GM20431 (cell line): ENCODE data around the gene TFEB.
"Not testable (repeated sequence)": the region's sequence is repeated elsewhere in the genome, so short reads cannot be mapped to it uniquely, and the experiment has no call there.

Source experiments
- in situ Hi-C: fragments of 300-500 bp; cut with MseI, MboI; formaldehyde crosslinking; loops from one replicate; pipeline ENCODE4 v1.15.0; 2020; ENCODE audit warnings: low sequenced_read_pairs; ENCODE audit not compliant: unreplicated experiment

TFEB gene

GRCh38 chr6:41767112-41767833 is 31.9 kb upstream of the TFEB start:
- in situ Hi-C loops: no loop called here

- in situ Hi-C loops: not testable (repeated sequence)
Observed at GRCh38 chr6:41766043-41766664, 30.7 kb upstream of the TFEB start.

DNA sequence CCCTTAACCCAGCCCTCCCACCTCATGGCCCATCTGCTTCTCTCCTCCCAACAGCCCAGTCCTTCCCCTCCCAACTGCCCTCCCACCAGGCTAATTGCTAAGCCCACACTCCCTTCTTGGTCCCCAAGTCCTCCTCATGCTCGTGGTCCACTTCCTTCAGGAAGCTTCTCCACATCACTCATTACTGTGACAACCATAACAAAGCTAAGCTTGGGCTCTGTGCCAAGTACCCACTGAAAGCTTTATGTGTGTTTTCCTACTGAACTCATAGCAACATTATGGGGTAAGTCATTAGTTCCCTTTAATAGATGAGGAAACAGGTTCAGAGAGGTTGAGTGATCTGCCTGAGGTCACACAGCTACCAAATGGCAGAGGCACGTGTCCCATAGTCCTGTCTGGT is 28.1 kb upstream of the TFEB start:
- in situ Hi-C loops: no loop called here

DNA sequence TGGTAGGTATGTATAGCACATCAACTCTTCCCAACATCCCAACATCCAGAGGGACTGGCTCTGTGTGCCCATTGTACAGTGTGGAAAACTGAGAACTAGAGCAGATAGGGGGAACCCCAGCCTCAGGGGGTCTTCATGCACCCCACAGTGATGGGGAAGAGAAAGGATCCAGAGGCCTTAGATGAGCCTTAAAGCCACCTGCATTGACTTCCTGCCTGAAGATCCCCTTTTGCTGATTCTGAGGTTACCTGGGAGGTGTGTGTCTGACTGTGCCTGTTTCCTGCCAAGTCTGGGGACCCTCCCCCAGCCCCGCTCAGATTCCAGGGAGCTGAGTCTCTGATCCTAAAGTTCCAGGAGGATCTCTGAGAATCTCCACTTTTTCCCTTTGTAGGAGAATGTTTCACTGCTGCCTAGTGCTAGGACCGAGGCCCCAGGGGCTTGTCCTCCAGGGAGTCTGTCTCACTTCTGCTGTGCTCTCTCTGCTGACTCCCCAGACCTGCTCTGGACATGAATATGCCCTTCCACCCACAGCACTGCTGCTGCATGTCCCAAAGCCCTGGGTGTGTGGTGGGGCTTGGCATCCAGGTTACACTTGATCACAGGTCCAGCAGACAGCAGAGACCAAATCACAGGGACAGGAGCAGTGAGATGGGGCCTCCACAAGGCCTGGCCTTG is 24.6 kb upstream of the TFEB start:
- in situ Hi-C loops: no loop called here

- in situ Hi-C loops: no loop called here
Observed at GRCh38 chr6:41759106-41759904, 23.9 kb upstream of the TFEB start.

DNA sequence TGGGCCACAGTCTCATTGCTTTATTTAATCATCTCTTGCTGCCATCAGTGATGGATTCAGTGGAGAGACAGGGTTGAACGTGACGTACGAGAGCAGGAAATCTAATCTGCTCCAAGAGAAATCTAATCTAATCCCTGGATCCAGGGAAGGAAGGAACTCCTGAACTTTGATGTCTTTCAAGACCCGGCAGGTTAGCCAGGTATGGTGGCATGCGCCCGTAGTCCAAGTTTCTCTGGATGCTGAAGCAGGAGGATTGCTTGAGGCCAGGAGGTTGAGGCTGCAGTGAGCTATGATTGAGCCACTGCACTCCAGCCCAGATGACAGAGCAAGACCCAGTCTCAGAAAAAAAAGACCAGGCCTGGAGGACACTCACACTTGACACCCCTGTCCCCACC is 23.2 kb upstream of the TFEB start:
- in situ Hi-C loops: no loop called here

DNA sequence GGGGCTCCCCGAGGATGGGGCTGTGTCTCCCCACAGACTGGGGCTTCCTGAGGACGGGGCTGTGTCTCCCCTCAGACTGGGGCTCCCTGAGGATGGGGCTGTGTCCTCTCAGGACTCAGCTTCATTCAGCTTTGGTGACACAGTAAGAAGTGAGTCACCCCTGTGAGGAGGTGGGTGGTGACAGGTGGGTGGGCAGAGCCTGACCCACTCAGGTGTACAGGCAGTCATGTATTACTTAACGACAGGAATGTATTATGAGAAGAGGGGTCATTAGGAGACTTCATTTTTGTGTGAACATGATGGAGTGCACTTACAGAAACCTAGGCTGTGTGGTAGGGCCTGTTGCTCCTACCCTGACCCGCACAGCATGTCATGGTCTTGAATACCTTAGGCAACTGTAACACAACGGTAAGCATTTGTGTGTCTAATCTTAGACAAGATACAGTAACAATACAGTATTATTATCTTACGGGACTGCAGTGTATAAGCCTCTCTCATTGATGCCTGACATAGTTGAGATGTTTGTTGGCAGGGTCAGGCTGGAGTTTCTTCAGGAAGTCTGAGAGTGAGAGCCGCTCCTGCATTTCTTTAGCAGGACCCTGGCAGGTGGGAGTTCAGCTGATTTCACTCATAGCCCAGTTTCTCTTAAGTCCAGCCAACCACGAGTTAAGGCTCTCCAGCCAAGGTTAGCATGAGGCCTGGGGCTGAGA is 22.7 kb upstream of the TFEB start:
- in situ Hi-C loops: no loop called here

- in situ Hi-C loops: no loop called here
Observed at GRCh38 chr6:41757271-41757670, 21.9 kb upstream of the TFEB start.

GRCh38 chr6:41756354-41756753 is 20.9 kb upstream of the TFEB start:
- in situ Hi-C loops: no loop called here

DNA sequence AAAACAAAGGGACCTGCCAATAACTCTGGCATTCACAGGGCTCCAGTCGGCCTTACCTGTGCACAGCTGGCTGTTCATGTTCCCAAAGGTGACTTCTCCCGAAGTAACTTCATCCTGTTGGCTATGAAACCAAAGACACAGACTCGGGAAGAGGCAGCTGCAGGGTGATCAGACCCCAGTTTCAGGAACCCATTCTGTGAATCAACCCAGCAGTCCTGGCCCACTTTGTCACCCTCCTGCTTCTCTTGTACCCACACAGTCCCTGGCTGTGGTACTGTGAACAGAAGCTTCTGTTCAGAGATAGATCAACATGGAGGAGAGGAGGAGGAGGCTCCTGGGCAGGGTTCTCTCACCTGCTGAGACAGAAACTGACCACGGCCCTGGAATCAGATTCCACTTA is 20.5 kb upstream of the TFEB start:
- in situ Hi-C loops: no loop called here

- in situ Hi-C loops: no loop called here
Observed at GRCh38 chr6:41750374-41750773, 15.0 kb upstream of the TFEB start.

DNA sequence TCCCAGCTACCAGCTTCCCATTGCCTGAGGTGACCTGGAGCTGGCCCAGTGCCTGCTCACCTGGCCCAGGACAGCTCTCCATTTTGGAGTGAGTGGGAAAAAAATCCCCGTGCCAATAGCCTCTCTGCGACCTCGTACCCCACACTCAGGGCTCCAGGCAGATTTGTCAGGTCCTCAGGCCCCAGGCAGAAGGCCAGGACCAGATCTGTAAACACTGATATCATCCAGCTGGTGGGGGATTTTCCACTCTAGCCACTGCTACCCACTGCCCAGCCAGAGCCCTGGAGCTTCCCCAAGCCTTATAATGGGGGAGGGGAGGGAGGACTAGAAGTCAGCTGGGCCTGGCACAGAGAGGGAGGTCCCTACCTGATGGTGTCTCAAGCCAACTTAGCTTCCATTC is 13.1 kb upstream of the TFEB start:
- in situ Hi-C loops: no loop called here

DNA sequence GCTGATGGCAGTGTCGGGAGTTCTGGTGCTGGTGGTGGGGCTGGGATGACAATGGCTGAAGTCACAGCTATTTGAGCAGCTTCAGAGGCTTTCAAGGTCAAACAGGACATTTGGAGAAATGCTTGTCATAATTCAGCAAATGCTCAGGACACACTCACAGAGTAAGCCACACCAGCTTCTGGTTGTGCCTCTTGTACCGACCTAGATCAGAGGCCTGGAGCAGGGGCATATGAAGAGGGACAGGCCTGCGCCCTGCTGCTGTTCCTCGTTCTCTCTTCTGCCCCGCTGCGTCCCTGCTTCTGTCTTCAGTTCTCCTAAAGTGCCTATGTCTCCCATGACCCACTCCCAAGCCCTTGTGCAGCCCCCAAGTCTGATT is 12.7 kb upstream of the TFEB start:
- in situ Hi-C loops: no loop called here

DNA sequence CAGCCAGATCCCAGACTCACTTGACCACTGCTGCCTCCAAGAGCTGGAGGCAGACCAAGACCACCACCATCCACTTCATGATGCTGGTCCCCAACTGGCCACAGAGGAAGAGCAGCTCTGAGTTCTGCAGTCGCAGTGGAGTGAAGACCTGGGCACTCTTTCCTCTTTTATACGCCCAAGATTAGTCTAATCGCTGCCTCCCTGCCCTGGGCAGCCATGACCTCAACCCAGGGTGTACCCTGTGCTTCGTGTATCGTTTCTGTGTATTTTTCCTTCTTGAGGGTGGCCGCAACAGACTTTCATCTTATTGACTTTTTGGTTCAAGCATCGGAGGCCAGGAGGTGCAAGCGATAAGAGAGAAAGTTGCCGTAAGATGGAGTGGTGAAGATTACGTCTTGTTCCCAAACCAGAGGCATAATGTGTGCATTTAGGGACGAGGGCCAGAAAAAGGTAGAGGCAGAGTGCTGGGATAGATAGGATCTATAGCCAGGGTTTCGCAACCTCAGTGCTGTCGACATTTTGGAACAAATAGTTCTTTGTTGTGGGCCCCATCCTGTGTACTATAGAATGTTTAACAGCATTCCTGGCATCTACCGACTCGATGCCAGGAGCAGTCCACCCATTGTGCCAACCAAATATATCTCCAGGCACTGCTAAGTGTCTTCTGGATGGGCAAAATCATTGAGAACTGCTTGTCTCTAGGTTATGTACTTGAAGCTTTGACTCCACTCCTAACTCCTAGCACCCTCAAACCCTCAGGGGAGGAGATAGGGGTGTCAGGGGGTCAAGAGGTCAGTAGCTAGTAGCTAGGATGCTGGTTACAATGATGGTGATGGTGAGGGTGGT is 12.1 kb upstream of the TFEB start, which contains the start of gene PGC:
Gene PGC, minus strand, starts transcription at position 142 of the 846 bp plus-strand sequence. Its CDS starts 63 bp downstream, at position 79.
- in situ Hi-C loops: no loop called here

- in situ Hi-C loops: no loop called here
Observed at GRCh38 chr6:41746107-41746506, 10.7 kb upstream of the TFEB start.

- in situ Hi-C loops: no loop called here
Observed at GRCh38 chr6:41744236-41744787, 8.9 kb upstream of the TFEB start.

DNA sequence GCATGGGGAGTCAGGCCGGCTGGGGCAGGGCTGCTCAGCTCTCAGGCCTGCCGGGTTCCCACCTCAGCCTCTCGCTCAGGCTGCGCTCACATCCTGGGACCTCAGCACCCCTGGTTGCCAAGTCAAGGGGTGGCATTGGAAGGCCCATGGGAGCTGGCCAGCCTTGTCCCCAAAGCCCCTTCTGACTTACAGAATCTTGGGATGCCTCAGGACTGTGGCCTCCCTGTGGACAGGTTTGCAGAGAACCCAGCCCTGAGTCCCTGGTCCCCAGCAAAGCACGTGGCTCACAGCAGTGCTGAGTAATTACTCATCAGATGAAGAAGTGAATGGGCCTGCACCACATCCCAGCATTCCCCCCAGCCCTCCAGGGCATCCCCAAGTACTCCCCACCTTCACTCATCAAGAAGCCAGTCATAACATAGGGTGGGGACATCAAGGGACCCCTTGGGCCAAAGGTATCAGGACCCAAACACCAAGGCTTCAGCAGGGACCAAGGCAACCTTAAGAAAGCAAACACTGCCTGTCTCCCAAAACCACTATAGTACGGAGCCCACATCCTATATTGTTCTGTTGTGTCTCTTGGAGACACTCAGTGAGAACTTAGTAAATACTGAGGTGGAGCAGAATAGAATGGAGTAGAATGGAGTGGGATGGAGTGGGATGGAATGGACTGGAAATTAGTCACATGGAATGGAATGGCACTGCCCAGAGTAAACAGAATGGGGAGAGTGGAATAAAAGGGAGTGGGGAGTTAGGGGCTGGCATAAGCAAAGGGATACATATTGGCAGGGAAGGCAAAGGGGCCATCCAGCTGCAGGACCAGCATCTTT is 8.2 kb upstream of the TFEB start:
- in situ Hi-C loops: no loop called here
